GM12801 (cell line): ENCODE data around the gene FBXW5.

Experiments
- TF ChIP-seq, protein P1 (sequence below): IDR thresholded peaks from one replicate; pipeline ENCODE4 v1.5.1; 2011; ENCODE audit warnings: control low read depth; ENCODE audit not compliant: insufficient read length; ENCODE audit errors: extremely low read depth

The FBXW5 gene

DNA sequence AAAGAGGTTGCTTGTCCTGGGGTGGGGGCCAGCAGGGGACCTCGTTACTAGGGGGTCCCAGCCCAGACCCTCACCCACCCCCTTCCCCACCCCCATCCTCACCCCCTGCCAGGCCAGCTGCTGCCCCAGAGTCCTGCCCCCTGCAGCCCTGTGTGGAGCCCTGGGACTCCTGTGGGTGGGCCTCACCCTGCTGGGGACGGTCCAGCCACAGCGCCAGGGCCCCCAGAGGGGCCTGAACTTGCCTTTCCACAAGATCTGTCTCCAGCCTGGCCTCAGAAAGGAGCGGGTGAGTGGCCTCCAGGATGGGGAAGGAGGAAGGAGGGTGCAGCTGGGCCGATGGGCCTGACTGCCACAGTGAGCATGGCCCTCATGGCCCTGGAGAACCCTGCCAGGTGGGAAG lies 25.2 kb upstream of the FBXW5 start:
- TF ChIP-seq, protein P1, sequence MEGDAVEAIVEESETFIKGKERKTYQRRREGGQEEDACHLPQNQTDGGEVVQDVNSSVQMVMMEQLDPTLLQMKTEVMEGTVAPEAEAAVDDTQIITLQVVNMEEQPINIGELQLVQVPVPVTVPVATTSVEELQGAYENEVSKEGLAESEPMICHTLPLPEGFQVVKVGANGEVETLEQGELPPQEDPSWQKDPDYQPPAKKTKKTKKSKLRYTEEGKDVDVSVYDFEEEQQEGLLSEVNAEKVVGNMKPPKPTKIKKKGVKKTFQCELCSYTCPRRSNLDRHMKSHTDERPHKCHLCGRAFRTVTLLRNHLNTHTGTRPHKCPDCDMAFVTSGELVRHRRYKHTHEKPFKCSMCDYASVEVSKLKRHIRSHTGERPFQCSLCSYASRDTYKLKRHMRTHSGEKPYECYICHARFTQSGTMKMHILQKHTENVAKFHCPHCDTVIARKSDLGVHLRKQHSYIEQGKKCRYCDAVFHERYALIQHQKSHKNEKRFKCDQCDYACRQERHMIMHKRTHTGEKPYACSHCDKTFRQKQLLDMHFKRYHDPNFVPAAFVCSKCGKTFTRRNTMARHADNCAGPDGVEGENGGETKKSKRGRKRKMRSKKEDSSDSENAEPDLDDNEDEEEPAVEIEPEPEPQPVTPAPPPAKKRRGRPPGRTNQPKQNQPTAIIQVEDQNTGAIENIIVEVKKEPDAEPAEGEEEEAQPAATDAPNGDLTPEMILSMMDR = no peak

DNA sequence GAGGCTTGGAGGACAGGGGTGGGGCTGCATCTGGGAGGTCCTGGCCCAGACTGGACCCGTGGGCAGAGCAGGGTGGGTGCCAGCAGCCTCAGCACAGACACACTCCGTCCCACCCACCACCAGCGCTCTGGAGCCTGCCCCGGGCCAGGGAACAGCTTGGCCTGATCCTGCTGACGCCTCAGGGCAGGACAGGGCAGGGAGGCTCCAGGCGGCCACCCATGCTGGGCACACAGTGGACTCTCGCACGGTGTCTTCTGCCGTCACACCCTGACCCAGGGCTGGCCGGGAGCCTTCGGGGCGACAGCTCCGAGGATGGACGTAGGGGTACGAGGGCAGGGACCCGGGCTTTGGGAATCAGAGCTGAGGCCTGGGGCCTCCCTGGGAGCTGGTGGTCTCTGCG lies 24.6 kb upstream of the FBXW5 start:
- TF ChIP-seq, protein P1 = no peak

DNA sequence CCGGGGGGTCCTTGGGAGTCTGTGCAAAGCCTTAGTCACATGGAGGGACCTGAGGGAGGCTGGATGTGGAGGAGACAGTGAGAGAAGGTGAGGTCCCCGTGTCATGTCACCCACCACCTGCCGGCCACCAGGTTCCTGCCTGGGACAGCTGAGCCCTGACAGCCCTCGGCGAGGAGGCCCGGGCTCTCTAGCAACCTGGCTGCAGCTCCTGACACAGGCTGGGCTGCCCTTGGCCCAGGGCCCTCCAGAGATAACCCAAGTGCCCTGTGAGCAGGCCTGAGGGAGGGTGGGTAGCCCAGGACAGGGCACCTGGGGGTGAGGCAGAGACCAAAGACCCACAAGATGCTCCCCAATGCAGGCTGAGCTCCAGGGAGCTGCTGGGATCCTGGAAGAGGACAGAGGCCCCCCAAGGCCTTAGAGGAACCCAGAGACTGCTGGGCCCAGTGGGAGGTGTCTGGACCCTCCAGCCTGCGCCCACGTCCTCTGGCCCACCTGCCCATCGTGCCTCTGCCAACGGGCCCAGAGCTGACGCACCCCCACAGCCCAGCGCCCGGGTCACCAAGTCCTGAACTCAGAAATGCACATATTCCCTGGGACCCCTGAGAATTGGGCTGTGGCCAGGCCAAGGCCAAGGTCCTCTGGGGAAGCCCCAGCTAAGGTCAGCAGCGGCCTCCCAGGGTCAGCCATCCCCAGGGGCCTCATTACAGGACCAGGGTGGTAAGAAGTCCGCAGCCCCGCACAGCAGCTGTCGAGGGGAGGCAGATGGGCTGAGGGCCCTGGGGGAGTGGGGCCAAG lies 24.0 kb upstream of the FBXW5 start:
- TF ChIP-seq, protein P1 = no peak

DNA sequence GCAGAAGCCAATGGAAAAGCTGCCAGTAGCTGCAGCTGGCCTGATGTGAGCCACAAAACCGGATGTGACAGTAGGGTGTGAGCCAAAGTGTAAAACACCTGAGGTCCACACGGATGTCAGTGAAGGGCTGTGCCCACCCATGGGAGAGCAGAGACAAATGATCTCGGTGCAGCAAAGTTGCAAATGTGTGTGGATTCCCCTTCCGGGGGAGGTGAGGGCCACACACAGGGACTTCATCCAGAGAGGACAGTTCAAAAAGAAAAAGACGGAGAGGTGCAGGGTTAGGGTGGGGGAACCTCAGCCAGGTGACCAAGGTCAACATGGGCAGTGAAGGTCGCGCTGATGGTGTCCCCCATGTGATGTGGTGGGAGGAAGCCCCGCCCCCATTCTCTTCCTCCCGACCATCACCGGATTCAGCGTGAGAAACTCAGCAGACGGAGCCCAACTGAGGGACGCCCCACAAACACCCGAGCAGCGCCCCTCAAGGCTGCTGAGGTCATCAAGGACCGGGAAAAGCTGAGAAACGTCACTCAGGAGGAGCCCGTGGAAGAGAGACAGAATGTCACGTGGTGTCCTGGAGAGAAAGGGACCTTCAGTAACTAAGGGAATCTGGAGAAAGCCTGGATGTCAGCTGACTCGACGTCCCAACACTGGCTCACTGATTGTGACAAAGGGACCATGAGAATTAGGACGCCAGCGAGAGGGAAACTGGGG lies 21.4 kb upstream of the FBXW5 start:
- TF ChIP-seq, protein P1 = no peak

DNA sequence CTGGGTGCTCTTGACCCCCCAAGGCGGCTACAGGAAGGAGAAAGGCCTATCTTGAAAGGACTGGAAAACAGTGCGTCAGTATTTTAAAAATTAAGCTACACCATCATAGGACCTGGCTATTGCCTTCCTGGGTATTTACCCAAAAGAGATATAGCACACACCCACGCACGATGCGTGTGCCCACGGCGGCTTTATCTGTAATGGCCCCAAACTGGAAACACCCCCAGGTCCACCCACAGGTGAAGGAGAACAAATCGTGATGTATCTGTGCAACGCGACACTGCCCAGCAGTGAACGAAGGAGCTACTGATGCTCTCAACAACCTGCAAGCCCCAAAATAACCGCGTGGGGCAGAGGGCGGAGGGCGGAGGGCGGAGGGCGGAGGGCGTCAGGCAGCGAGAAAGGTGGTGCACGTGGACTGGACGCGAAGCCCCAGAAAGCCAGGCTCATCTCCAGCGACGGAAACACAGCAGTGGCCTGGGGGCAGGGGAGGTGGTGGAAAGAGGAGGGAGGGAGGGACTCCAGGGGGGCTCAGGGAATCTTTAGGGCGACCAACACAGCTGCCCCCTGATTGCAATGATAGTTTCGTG lies 20.4 kb upstream of the FBXW5 start:
- TF ChIP-seq, protein P1 = no peak

DNA sequence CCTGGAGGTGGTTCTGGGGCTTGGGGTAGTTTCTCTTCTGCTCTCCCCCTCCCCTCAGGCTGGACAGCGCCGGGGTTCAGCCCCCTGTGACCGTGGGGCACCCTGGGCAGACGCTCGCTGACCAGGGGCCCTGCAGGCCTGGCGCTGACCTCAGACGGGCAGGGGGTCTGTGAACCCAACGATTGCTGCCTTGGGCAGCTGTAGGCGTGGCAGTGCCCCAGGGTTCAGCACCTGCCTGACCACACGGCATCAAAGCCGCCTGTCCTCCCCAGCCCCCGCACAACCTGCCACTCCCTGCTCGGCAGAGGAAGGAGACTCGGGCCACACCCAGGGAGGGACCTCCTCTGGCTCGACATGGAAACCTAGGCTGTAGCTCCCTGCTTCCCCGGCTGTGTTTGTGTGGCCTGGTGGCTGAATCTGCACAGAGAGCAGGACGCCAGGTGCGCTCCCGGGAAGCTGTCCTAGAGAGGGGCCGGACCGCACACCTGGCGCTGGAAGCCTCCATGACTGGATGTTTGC lies 19.7 kb upstream of the FBXW5 start:
- TF ChIP-seq, protein P1 = no peak

DNA sequence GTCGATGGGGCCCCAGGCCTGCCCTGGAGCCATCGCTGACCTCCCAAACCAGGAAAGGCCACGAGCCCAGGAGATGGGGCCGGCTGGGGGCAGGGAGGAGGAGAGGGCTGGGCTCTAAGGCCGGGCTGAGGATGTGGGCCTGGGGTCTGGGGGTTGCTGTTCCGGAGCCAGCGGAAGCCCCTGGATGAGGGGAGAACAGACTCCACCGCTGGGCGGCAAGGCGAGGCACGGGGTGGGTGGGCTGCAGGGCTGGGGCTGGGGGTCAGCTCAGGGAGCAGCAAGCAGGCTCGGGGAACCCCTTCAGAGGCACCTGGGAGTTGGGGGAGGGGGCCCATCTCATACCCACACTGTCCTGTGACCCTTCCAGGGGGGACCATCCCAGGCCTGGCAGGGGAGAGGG lies 19.2 kb upstream of the FBXW5 start:
- TF ChIP-seq, protein P1 = no peak
